ENCODE results near the gene PTPRN2. TPM values are rescaled to one million over a fixed set of nuclear protein-coding genes. Genes with fewer than 3 reads are reported as not detected.

Gene PTPRN2
- total RNA-seq, 1 donor from 2014 or later = 2.4 TPM

- no peak for DNase-seq (ENCODE audit: low read depth)
- Histone ChIP-seq H3K27me3 (ENCODE audit: control insufficient read depth, insufficient read depth, low read length) (no peaks in the 10 kb centered on the region), H3K36me3 (ENCODE audit: control insufficient read depth, insufficient read depth, low read length) (no peaks in the 10 kb centered on the region), H3K4me3 (ENCODE audit: low read depth, low read length) (no peak overlapping the region)
- TF ChIP-seq CTCF (IDR thresholded peaks at IDR 0.05; ENCODE audit: insufficient read depth, low read length, poor library complexity, severe bottlenecking) = no peak
These were observed 509.4 kb downstream of the PTPRN2 start for GRCh38 chr7:158077934-158078910.

- DNase-seq (ENCODE audit: low read depth) = no peak
- H3K27me3 ChIP-seq (ENCODE audit: control insufficient read depth, insufficient read depth, low read length) = no peaks in the 10 kb centered on the region
- TF ChIP-seq CTCF (IDR thresholded peaks at IDR 0.05; ENCODE audit: insufficient read depth, low read length, poor library complexity, severe bottlenecking) = no peak
- no peaks in the 10 kb centered on the region for H3K36me3 ChIP-seq (ENCODE audit: control insufficient read depth, insufficient read depth, low read length)
- no peak overlapping the region for H3K4me3 ChIP-seq (ENCODE audit: low read depth, low read length)
These were observed 510.3 kb downstream of the PTPRN2 start for GRCh38 chr7:158077151-158077840.

- Histone ChIP-seq H3K36me3 (ENCODE audit: control insufficient read depth, insufficient read depth, low read length) (no peaks in the 10 kb centered on the region), H3K4me3 (ENCODE audit: low read depth, low read length) (no peak overlapping the region), H3K27me3 (ENCODE audit: control insufficient read depth, insufficient read depth, low read length) (no peaks in the 10 kb centered on the region)
- no peak for DNase-seq (ENCODE audit: low read depth)
- TF ChIP-seq CTCF (IDR thresholded peaks at IDR 0.05; ENCODE audit: insufficient read depth, low read length, poor library complexity, severe bottlenecking) = no peak
These were observed 511.0 kb downstream of the PTPRN2 start for GRCh38 chr7:158076656-158077055.

GRCh38 chr7:158076215-158076614, 511.4 kb downstream of the PTPRN2 start:
- Histone ChIP-seq H3K27me3 (ENCODE audit: control insufficient read depth, insufficient read depth, low read length) (no peaks in the 10 kb centered on the region), H3K4me3 (ENCODE audit: low read depth, low read length) (no peak overlapping the region), H3K36me3 (ENCODE audit: control insufficient read depth, insufficient read depth, low read length) (no peaks in the 10 kb centered on the region)
- DNase-seq (ENCODE audit: low read depth) = no peak
- no peak for TF ChIP-seq CTCF (IDR thresholded peaks at IDR 0.05; ENCODE audit: insufficient read depth, low read length, poor library complexity, severe bottlenecking)

- TF ChIP-seq CTCF (IDR thresholded peaks at IDR 0.05; ENCODE audit: insufficient read depth, low read length, poor library complexity, severe bottlenecking) = no peak
- no peaks in the 10 kb centered on the region for H3K27me3 ChIP-seq (ENCODE audit: control insufficient read depth, insufficient read depth, low read length)
- no peak for DNase-seq (ENCODE audit: low read depth)
These were observed 512.0 kb downstream of the PTPRN2 start for GRCh38 chr7:158075633-158076001.

More at GRCh38 chr7:158075633-158076001, 512.0 kb downstream of the PTPRN2 start:
- Histone ChIP-seq H3K36me3 (ENCODE audit: control insufficient read depth, insufficient read depth, low read length) (no peaks in the 10 kb centered on the region), H3K4me3 (ENCODE audit: low read depth, low read length) (no peak overlapping the region)

Data from kidney epithelial cell (primary cell).